K562 (cell line): ENCODE measurements around the gene STIL. TPM values are rescaled to one million over a fixed set of nuclear protein-coding genes. Genes with fewer than 3 reads are reported as not detected.

ENCODE experiments used
- CBX5 ChIP-seq: IDR thresholded peaks from 2 replicates; pipeline ENCODE4 v1.6.1; 2014; ENCODE audit warnings: low read depth, borderline replicate concordance
- NONO ChIP-seq, 2 experiments: fragments of 200-400 bp in 1 of 2; fragments of 450-650 bp in 1 of 2; formaldehyde crosslinking in 1 of 2; IDR thresholded peaks; 2 replicates each; pipeline ENCODE4 v1.6.1; 2017; ENCODE audit warnings: low read depth in 2 of 2, mild to moderate bottlenecking in 2 of 2, moderate library complexity in 2 of 2, low read length in 1 of 2
- RBM22 ChIP-seq: fragments of 200-400 bp; formaldehyde crosslinking; IDR thresholded peaks from 2 replicates; pipeline ENCODE4 v1.6.1; 2018; ENCODE audit warnings: low read length, low read depth; ENCODE audit not compliant: poor library complexity, severe bottlenecking
- SNRNP70 ChIP-seq: fragments of 200-400 bp; formaldehyde crosslinking; optimal IDR thresholded peaks from 2 replicates; pipeline ENCODE3; 2017; ENCODE audit warnings: low read depth, low read length
- THRAP3 ChIP-seq: fragments of 450-650 bp; IDR thresholded peaks from 2 replicates; pipeline ENCODE4 v1.6.1; 2016; ENCODE audit warnings: mild to moderate bottlenecking, inconsistent platforms, borderline replicate concordance
- YY1 ChIP-seq, 3 experiments: IDR thresholded peaks; 2 replicates each; pipeline ENCODE4 v1.6.1; 2011; ENCODE audit warnings: low read length in 2 of 3, mild to moderate bottlenecking in 2 of 3, moderate library complexity in 2 of 3, borderline replicate concordance in 1 of 3, control low read depth in 1 of 3, low read depth in 1 of 3; ENCODE audit not compliant: insufficient read depth in 3 of 3, insufficient replicate concordance in 2 of 3, control insufficient read depth in 1 of 3, insufficient read length in 1 of 3; ENCODE audit errors: extremely low read depth in 1 of 3
- ZC3H11A ChIP-seq: IDR thresholded peaks from 2 replicates; pipeline ENCODE4 v1.6.1; 2012; ENCODE audit warnings: low read depth, low read length, improper control_type of control experiment
- ZKSCAN3 ChIP-seq: fragments of 250-450 bp; sonication (Bioruptor Pico); IDR thresholded peaks from 2 replicates; pipeline ENCODE4 v1.4.0; 2020
- ZNF324 ChIP-seq: fragments of 250-450 bp; sonication (Bioruptor Pico); IDR thresholded peaks from 2 replicates; pipeline ENCODE4 v1.4.0; 2020; ENCODE audit warnings: mild to moderate bottlenecking
- ZNF696 ChIP-seq: fragments of 250-450 bp; sonication (Bioruptor Pico); conservative IDR thresholded peaks from 2 replicates; pipeline ENCODE4 v1.4.0; 2020; ENCODE audit warnings: mild to moderate bottlenecking, moderate library complexity
- ZNF780A ChIP-seq: fragments of 250-450 bp; sonication (Bioruptor Pico); IDR thresholded peaks from 2 replicates; pipeline ENCODE4 v1.5.0; 2021; ENCODE audit warnings: mild to moderate bottlenecking
- polyA plus RNA-seq, 8 experiments: library from polyadenylated mRNA; depleted of rRNA in 4 of 8; stranded (reverse) in 5 of 8; unstranded in 3 of 8; fragments of >200 nt; fragmentation: Nextera tagmentation in 2 of 8; fragmentation: Illumina TruSeq in 1 of 8; extraction: Ambion mirVana in 2 of 8; extraction: Trizol in 1 of 8; gene quantifications; 2 replicates each; pipeline versions ENCODE4 v1.2.1 to v1.2.3, GENCODE V29; 2011 to 2014; ENCODE audit warnings: inconsistent platforms in 1 of 8, missing spikeins in 1 of 8
- total RNA-seq, 7 experiments: library from RNA; depleted of rRNA in 6 of 7; stranded (reverse); fragments of >200 nt in 6 of 7; fragmentation: Illumina TruSeq in 2 of 7; extraction: Trizol in 2 of 7; gene quantifications; 2 replicates each; pipeline versions ENCODE4 v1.2.1 to v1.2.3, GENCODE V29; 2011 to 2021; ENCODE audit warnings: low replicate concordance in 1 of 7
- TF ChIP-seq, protein P1 (sequence below), 2 experiments: fragments of 450-650 bp; IDR thresholded peaks; 2 replicates each; pipeline ENCODE4 v1.6.1; 2016; ENCODE audit warnings: mild to moderate bottlenecking in 2 of 2, borderline replicate concordance in 1 of 2, low read depth in 1 of 2, moderate library complexity in 1 of 2
- TF ChIP-seq, protein P2 (sequence below): sonication (generic); formaldehyde crosslinking; IDR thresholded peaks from 2 replicates; pipeline ENCODE4 v1.8.1; 2023; ENCODE audit warnings: mild to moderate bottlenecking, missing genetic modification reagents, moderate library complexity
- TF ChIP-seq, protein P3 (sequence below): fragments of 450-650 bp; IDR thresholded peaks from 2 replicates; pipeline ENCODE4 v1.7.1; 2018; ENCODE audit warnings: mild to moderate bottlenecking, low read depth; ENCODE audit not compliant: partially characterized antibody

STIL gene
- total and polyA plus RNA-seq, 9 of the 15 experiments (the other 6 are each of a cell fraction or from before 2014, with no cell fraction given): 10.5 to 77.4 (median 39.6) TPM

DNA sequence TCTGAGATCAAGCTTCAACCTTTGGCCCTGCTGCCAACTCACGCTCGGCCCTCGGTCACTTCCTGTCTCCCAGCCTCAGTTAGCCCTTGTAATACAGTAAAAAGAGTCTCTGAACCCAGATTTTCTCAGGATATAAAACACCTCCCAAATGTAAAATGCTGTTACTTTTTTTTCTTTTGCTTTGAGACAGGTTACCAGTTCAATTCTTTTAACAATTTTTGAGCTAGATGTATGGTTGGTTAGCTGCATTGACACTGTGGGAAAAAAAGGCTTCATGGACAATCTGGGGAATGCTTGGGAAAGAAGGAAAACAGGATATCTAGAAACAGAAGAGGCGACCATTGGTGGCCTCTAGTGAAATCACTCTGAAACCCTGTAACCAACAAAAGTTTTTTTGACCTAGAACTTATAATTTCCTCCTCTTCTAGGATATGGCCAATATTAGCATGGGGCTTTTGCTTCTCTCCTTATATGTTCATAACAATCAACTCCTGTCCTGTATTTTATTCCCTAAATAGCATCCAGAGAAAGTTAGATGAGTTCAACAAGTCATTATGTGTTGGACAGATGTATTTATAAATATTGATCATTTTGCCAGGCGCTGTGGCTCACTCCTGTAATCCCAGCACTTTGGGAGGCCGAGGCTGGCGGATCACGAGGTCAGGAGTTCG, 21.0 kb upstream of the STIL start (continued):
- TF ChIP-seq, protein P1, sequence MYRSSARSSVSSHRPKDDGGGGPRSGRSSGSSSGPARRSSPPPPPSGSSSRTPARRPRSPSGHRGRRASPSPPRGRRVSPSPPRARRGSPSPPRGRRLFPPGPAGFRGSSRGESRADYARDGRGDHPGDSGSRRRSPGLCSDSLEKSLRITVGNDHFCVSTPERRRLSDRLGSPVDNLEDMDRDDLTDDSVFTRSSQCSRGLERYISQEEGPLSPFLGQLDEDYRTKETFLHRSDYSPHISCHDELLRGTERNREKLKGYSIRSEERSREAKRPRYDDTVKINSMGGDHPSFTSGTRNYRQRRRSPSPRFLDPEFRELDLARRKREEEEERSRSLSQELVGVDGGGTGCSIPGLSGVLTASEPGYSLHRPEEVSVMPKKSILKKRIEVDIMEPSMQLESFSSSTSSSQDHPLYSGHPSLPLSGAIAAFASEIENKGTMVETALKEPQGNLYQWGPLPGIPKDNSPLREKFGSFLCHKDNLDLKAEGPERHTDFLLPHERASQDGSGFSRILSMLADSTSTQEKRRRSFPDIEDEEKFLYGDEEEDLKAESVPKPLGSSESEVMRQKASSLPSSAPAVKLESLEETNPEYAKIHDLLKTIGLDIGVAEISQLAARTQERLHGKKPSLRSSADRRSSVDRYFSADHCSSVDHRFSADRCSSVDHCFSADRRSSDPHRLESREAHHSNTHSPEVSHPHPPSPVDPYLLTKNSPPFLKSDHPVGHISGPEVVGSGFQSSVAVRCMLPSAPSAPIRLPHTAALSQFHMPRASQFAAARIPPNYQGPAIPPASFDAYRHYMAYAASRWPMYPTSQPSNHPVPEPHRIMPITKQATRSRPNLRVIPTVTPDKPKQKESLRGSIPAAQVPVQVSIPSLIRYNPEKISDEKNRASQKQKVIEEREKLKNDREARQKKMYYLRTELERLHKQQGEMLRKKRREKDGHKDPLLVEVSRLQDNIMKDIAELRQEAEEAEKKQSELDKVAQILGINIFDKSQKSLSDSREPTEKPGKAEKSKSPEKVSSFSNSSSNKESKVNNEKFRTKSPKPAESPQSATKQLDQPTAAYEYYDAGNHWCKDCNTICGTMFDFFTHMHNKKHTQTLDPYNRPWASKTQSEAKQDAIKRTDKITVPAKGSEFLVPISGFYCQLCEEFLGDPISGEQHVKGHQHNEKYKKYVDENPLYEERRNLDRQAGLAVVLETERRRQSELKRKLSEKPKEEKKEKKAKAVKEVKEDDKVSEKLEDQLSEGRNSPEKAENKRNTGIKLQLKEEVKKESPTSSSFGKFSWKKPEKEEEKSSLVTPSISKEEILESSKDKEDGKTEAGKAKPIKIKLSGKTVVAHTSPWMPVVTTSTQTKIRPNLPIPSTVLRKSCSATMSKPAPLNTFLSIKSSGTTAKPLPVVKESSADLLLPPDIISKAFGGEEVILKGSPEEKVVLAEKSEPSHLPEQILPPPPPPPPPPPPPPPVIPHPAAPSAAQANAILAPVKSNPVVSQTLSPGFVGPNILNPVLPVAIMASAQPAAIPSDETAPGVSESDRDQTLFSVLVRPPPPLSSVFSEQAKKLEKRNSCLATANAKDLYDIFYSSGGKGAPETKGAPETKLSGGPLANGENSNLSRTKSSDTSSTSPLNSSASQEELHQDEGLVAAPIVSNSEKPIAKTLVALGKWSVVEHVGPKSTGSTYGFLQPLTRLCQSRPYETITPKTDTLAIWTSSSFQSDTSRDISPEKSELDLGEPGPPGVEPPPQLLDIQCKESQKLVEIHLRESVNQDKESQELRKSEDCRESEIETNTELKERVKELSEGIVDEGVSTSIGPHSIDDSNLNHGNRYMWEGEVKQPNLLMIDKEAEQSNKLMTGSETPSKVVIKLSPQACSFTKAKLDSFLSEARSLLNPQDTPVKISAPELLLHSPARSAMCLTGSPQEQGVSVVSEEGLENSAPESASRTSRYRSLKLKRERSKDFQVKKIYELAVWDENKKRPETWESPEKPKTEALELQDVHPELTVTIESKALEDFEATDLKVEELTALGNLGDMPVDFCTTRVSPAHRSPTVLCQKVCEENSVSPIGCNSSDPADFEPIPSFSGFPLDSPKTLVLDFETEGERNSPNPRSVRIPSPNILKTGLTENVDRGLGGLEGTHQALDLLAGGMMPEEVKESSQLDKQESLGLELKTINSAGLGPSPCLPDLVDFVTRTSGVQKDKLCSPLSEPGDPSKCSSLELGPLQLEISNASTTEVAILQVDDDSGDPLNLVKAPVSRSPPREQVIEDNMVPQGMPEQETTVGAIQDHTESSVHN (IDR thresholded peaks at IDR 0.05; ENCODE audit: borderline replicate concordance in 1 of 2, low read depth in 1 of 2): no peak
- TF ChIP-seq ZNF324 (CRISPR knock-in tag): no peak
- no peak for TF ChIP-seq ZNF780A
- TF ChIP-seq, protein P2, sequence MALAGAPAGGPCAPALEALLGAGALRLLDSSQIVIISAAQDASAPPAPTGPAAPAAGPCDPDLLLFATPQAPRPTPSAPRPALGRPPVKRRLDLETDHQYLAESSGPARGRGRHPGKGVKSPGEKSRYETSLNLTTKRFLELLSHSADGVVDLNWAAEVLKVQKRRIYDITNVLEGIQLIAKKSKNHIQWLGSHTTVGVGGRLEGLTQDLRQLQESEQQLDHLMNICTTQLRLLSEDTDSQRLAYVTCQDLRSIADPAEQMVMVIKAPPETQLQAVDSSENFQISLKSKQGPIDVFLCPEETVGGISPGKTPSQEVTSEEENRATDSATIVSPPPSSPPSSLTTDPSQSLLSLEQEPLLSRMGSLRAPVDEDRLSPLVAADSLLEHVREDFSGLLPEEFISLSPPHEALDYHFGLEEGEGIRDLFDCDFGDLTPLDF (CRISPR knock-in tag): no peak
- TF ChIP-seq ZC3H11A: no peak
- TF ChIP-seq CBX5: no peak
- TF ChIP-seq, protein P3, sequence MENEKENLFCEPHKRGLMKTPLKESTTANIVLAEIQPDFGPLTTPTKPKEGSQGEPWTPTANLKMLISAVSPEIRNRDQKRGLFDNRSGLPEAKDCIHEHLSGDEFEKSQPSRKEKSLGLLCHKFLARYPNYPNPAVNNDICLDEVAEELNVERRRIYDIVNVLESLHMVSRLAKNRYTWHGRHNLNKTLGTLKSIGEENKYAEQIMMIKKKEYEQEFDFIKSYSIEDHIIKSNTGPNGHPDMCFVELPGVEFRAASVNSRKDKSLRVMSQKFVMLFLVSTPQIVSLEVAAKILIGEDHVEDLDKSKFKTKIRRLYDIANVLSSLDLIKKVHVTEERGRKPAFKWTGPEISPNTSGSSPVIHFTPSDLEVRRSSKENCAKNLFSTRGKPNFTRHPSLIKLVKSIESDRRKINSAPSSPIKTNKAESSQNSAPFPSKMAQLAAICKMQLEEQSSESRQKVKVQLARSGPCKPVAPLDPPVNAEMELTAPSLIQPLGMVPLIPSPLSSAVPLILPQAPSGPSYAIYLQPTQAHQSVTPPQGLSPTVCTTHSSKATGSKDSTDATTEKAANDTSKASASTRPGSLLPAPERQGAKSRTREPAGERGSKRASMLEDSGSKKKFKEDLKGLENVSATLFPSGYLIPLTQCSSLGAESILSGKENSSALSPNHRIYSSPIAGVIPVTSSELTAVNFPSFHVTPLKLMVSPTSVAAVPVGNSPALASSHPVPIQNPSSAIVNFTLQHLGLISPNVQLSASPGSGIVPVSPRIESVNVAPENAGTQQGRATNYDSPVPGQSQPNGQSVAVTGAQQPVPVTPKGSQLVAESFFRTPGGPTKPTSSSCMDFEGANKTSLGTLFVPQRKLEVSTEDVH: peak; percentile 18
- TF ChIP-seq YY1 (IDR thresholded peaks at IDR 0.05; ENCODE audit: borderline replicate concordance in 1 of 3, control insufficient read depth in 1 of 3, extremely low read depth in 1 of 3, insufficient read depth in 3 of 3, insufficient read length in 1 of 3, insufficient replicate concordance in 2 of 3, low read depth in 1 of 3, low read length in 2 of 3): peak in 1 of 3 experiments; percentile 46
- no peak for TF ChIP-seq THRAP3
- no peak for TF ChIP-seq NONO (IDR thresholded peaks at IDR 0.05; ENCODE audit: low read depth in 2 of 2, low read length in 1 of 2)
- no peak for TF ChIP-seq SNRNP70
- TF ChIP-seq ZKSCAN3: no peak
- TF ChIP-seq ZNF696 (CRISPR knock-in tag): no peak
- TF ChIP-seq RBM22: no peak
